SU-DHL-6 (cell line): ENCODE measurements around the gene THOC2.

Experiments
- CTCF ChIP-seq: fragments of 200-600 bp; sonication (generic); IDR thresholded peaks from one replicate; pipeline ENCODE4 v1.5.1; 2017; ENCODE audit warnings: antibody characterized with exemption, mild to moderate bottlenecking, low read length, moderate library complexity; ENCODE audit not compliant: insufficient read depth, poor library complexity, severe bottlenecking
- EZH2phosphoT487 ChIP-seq: fragments of 200-600 bp; sonication (generic), shearing (Covaris generic); conservative IDR thresholded peaks from 2 replicates; pipeline ENCODE4 v1.6.1; 2018; ENCODE audit warnings: mild to moderate bottlenecking, antibody characterized with exemption, low read length, moderate library complexity, mixed read lengths

GRCh38 chrX:123731987-123732669, 724 bp downstream of the THOC2 start:
- TF ChIP-seq CTCF = no peak
- no peak for TF ChIP-seq EZH2phosphoT487
